ENCODE data around the gene S1PR3.

The S1PR3 gene

GRCh38 chr9:89009546-89009840 lies 18.2 kb downstream of the S1PR3 start:
- DNase-seq (ENCODE audit: low spot score), result no peak

- DNase-seq (ENCODE audit: low spot score), result no peak
These were observed 18.8 kb downstream of the S1PR3 start for GRCh38 chr9:89010056-89010455.

- DNase-seq (ENCODE audit: low spot score), result no peak
These were observed 19.4 kb downstream of the S1PR3 start for GRCh38 chr9:89010526-89011111.

GRCh38 chr9:89011683-89012082 lies 20.4 kb downstream of the S1PR3 start:
- no peak for DNase-seq (ENCODE audit: low spot score)

- DNase-seq (ENCODE audit: low spot score), result no peak
These were observed 21.2 kb downstream of the S1PR3 start for GRCh38 chr9:89012294-89013042.

GRCh38 chr9:89013660-89014059 lies 22.4 kb downstream of the S1PR3 start:
- no peak for DNase-seq (ENCODE audit: low spot score)

- DNase-seq (ENCODE audit: low spot score), result no peak
These were observed 22.9 kb downstream of the S1PR3 start for GRCh38 chr9:89014153-89014552.

GRCh38 chr9:89015336-89015735 lies 24.1 kb downstream of the S1PR3 start:
- DNase-seq (ENCODE audit: low spot score), result no peak

GRCh38 chr9:89020754-89021153 lies 29.5 kb downstream of the S1PR3 start:
- no peak for DNase-seq (ENCODE audit: low spot score)

GRCh38 chr9:89021154-89021803 lies 30.0 kb downstream of the S1PR3 start:
- no peak for DNase-seq (ENCODE audit: low spot score)

- DNase-seq (ENCODE audit: low spot score), result no peak
These were observed 30.9 kb downstream of the S1PR3 start for GRCh38 chr9:89022001-89022759.

- DNase-seq (ENCODE audit: low spot score), result no peak
These were observed 31.6 kb downstream of the S1PR3 start for GRCh38 chr9:89022902-89023301.

GRCh38 chr9:89023740-89024139 lies 32.5 kb downstream of the S1PR3 start:
- DNase-seq (ENCODE audit: low spot score), result no peak

GRCh38 chr9:89024727-89025126 lies 33.5 kb downstream of the S1PR3 start:
- no peak for DNase-seq (ENCODE audit: low spot score)

GRCh38 chr9:89025553-89025952 lies 34.3 kb downstream of the S1PR3 start:
- no peak for DNase-seq (ENCODE audit: low spot score)

- no peak for DNase-seq (ENCODE audit: low spot score)
These were observed 35.6 kb downstream of the S1PR3 start for GRCh38 chr9:89026876-89027275.

- no peak for DNase-seq (ENCODE audit: low spot score)
These were observed 38.5 kb downstream of the S1PR3 start for GRCh38 chr9:89029788-89030187.

GRCh38 chr9:89032173-89032572 lies 40.9 kb downstream of the S1PR3 start:
- no peak for DNase-seq (ENCODE audit: low spot score)

GRCh38 chr9:89032661-89033060 lies 41.4 kb downstream of the S1PR3 start:
- DNase-seq (ENCODE audit: low spot score), result no peak

GRCh38 chr9:89036383-89036782 lies 45.1 kb downstream of the S1PR3 start:
- DNase-seq (ENCODE audit: low spot score), result no peak

- DNase-seq (ENCODE audit: low spot score), result no peak
These were observed 45.6 kb downstream of the S1PR3 start for GRCh38 chr9:89036891-89037290.

GRCh38 chr9:89037346-89037745 lies 46.1 kb downstream of the S1PR3 start:
- DNase-seq (ENCODE audit: low spot score), result no peak

- DNase-seq (ENCODE audit: low spot score), result no peak
These were observed 46.6 kb downstream of the S1PR3 start for GRCh38 chr9:89037891-89038290.

All from CD4-positive, alpha-beta T cell treated with Interleukin-6 at 100 ng/mL for 8 hours (primary cell).